Cardiac fibroblast (primary cell): Measurements from ENCODE around the gene PEAK1.

Experiments
- DNase-seq, 2 donors: peaks; one replicate each; pipeline versions ENCODE4 v3.0.0 to v3.0.0-alpha.2; 2010; ENCODE audit warnings: low read depth in 2 of 2
- H3K4me3 ChIP-seq, 2 donors: replicated peaks in 1 of 2; 1 replicate in 1 of 2; 2 replicates in 1 of 2; pipeline ENCODE4 v1.5.1; 2011; ENCODE audit warnings: low read depth in 2 of 2, low read length in 2 of 2, mild to moderate bottlenecking in 2 of 2, moderate library complexity in 1 of 2
- CTCF ChIP-seq: IDR thresholded peaks from one replicate; pipeline ENCODE4 v1.5.1; 2011; ENCODE audit warnings: low read depth, mild to moderate bottlenecking, low read length, inconsistent platforms

The PEAK1 gene

DNA sequence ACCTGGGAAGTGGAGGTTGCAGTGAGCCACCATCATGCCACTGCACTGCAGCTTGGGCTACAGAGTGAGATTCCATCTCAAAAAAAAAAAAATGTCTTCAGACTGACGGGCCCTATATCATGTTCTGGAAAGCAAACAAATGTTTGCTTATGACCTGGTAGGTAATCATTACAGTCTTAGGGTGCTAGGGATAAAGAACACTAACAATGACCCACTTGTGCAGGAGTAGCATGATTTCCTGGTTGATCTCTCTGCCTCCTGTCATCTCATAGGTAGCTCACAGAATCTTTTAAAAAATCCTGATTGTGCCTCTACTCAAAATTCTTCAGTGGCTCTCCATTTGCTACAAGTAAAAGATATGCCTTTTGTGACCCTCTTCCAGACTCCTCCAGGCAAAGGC is 274.5 kb downstream of the PEAK1 start:
- no peak for TF ChIP-seq CTCF
- DNase-seq: no peak
- no peak overlapping the region for H3K4me3 ChIP-seq

- peak; percentile 96 for DNase-seq
- H3K4me3 ChIP-seq: peak overlapping the region in 1 of 2 donors; percentile 12
- no peak for TF ChIP-seq CTCF
Measured at GRCh38 chr15:77144492-77145070, 275.3 kb downstream of the PEAK1 start.

- peak overlapping the region in 1 of 2 donors; percentile 12 for H3K4me3 ChIP-seq
Measured at GRCh38 chr15:77144026-77144425, 275.9 kb downstream of the PEAK1 start.

GRCh38 chr15:77143616-77144015 is 276.3 kb downstream of the PEAK1 start:
- DNase-seq: peak; percentile 17 to 49
- H3K4me3 ChIP-seq: no peak overlapping the region
- TF ChIP-seq CTCF: no peak

More at GRCh38 chr15:77144026-77144425, 275.9 kb downstream of the PEAK1 start:
- DNase-seq: peak; percentile 72 to 77
- TF ChIP-seq CTCF: no peak

DNA sequence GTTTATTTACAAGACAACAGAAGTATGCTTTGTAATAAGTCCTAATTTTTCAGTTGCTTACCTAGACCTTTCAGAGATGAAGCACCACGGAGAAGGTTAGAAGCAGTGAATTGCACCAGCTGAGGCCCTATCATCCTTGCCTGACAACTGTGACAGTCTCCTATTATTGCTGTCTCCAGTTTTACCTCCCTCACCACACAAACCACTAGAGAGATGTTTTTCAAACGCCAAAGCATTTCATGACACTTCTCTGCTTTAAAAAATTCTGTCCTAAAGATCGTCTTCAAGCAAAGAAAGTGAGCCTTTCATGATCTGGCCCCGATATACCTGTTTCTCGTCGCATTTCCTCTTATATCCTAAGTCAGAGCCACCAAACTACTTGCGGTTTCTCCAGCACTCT is 276.7 kb downstream of the PEAK1 start:
- peak in 1 of 2 donors; percentile 32 for DNase-seq
- H3K4me3 ChIP-seq: no peak overlapping the region
- no peak for TF ChIP-seq CTCF

GRCh38 chr15:77140220-77140619 is 279.7 kb downstream of the PEAK1 start:
- TF ChIP-seq CTCF: no peak

DNA sequence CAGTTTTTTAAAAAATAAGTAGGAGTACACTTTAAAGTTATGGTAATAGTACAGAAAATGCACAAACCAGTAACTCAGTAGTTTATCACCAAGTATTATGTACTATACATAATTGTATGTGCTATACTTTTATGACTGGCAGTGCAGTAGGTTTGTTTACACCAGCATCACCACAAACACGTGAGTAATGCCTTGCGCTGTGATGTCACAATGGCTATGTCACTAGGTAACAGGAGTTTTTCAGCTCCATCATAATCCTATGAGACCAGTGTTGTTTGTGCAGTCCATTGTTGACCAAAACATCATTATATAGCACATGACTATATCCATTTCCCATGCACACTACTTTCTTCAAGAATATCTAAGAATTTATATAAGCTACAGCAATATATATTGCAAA is 280.6 kb downstream of the PEAK1 start:
- no peak overlapping the region for H3K4me3 ChIP-seq
- TF ChIP-seq CTCF: no peak
- DNase-seq: no peak

More at GRCh38 chr15:77140220-77140619, 279.7 kb downstream of the PEAK1 start:
- no peak overlapping the region for H3K4me3 ChIP-seq
- no peak for DNase-seq
